ENCODE data around the gene MIEF1.

MIEF1 gene

DNA sequence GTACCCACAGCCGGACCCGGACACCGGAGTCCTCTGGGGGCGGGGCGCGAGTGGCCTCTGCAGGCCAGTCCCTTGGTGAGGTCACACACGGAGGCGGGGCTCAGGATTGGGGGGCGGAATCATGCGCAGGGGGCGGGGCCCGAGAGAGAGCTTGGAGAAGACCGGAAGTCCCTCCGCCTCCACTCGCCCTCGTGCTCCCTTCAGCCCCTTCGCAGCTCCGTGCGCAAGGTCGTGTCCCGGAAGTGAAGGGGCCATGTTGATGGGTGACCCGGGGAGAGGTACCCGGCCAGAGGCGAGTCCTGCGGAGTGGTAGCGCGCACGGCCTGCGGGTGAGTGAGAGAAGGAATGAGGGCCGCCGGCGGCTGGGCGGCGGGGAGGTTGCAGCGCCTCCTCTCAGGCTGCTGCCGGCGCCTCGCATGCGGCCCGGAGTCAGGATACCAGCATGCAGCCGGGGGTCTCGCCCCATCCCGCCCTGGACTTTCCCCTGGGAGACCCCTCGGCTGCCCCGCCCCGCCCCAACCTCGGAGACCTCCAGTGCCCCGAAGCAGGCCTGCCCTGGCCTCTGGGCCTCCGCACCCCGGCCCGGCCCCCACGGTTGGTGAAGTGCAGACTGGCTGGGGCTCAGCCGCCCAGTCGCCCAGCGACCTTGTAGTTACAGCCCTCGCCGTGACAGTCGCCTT is at the start of gene MIEF1:
Gene MIEF1 (plus strand): TSS at position 182 of the 680 bp plus-strand sequence. CDS start 9,005 bp downstream, outside the sequence.
- in situ Hi-C loops (cut with HindIII; ENCODE audit: low pct_ligation_motif_present, low pct_unique_long_range_greater_than_20kb, low sequenced_read_pairs) = no loop called here
- peak; percentile 94 for DNase-seq

GRCh38 chr22:39452740-39453040 is 49.4 kb upstream of the MIEF1 start:
- DNase-seq = no peak
- in situ Hi-C loops (cut with HindIII; ENCODE audit: low pct_ligation_motif_present, low pct_unique_long_range_greater_than_20kb, low sequenced_read_pairs) = no loop called here

DNA sequence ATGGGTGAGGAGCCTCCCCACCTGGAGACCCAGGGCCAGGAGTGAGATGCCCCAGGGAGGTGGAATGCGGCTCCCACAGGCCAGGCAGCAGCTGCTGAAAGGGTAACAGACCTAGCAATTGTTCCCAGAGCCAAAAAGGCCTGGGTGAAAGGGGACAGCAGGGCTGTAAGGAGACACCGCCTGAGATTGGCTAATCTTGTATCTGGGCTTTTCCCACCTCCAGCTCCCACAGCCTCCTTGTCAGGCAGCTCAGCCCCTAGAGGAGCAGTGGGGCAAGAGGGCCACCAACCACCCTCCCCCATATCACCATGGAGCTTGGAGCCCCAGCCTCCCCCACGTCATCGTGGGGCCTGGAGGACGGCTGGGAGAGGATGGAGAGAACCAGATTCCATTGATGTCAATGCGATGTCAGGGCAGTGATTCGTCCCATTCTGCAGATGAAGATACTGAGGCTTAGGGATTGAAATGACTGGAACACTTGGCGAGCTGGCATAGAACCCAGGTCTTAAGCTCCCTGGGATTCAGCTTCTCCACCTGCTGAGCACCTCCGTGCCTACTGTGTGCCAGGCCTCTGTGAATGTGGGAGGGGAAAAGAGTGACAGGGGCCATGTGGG is 48.2 kb upstream of the MIEF1 start:
- in situ Hi-C loops (cut with HindIII; ENCODE audit: low pct_ligation_motif_present, low pct_unique_long_range_greater_than_20kb, low sequenced_read_pairs) = no loop called here

GRCh38 chr22:39454385-39454871 is 47.7 kb upstream of the MIEF1 start:
- in situ Hi-C loops (cut with HindIII; ENCODE audit: low pct_ligation_motif_present, low pct_unique_long_range_greater_than_20kb, low sequenced_read_pairs) = no loop called here
- no peak for DNase-seq

More for the DNA sequence above, 48.2 kb upstream of the MIEF1 start:
- no peak for DNase-seq

- DNase-seq = no peak
- in situ Hi-C loops (cut with HindIII; ENCODE audit: low pct_ligation_motif_present, low pct_unique_long_range_greater_than_20kb, low sequenced_read_pairs) = no loop called here
Observed at GRCh38 chr22:39456522-39457197, 45.4 kb upstream of the MIEF1 start, which contains the start of gene MGAT3. Gene MGAT3 (plus strand): TSS chr22:39457012. CDS start chr22:39487348, 30,336 bp downstream.

DNA sequence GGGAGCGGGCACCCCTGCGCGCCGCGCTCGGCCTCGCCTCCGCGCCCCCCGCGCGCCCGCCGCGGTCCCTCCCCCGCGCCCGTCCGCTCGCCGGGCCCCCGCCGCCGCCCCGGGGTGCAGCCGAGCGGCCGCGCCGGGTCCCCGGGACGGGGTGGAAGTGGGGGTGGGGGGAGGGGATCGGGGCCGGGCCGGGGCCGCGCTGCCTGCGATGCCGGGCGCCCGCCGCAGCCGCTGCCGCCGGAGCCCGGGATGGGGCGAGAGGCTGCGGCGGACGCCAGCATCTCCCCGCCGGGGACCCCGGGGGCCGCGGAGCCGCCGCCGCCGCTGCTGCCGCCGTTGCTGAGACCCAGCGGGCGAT is 44.9 kb upstream of the MIEF1 start:
- in situ Hi-C loops (cut with HindIII; ENCODE audit: low pct_ligation_motif_present, low pct_unique_long_range_greater_than_20kb, low sequenced_read_pairs) = no loop called here
- DNase-seq = no peak

DNA sequence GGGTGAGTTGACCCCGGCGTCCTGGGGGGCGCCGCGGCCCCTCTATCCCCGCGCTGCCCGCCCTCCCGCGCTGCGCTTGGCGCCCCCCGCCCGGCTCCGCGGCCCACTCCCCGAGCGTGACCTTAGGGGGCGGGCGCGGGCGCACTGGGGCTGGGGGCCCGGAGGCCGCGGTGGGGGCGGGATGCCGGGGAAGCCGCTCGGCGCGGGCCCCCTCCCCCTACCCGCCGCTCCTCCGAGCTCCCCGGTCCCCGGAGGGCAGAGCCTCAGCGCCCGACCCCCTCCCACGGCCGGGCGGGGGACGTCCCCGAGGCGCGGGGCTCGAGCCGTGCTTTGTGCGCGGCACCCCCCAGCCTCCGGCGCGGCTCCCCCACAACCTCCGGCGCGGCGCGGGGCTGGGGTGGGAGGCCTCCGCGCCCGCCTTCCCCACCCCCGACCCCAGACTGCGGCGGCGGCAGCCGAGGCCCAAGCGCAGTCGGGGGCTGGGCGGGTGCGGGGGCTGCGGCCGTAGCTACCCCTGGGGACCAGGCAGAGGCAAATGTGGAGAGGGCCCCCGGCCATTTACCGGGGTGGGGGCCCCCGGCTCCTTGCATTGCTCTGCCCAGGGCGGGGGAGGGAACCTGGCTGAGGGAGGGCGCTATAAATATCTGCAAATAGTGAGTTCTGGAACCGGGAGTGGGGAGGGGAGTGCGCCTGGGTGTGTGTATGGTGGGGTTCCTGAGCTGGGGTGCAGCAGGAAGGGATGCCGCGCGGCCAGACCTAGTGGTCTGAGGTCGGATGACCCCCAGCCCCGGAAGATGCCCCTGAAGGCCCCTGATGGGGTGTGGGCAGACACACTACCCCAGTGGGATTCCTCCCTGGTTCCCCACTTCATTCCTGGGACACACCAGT is 44.3 kb upstream of the MIEF1 start:
- DNase-seq = no peak
- in situ Hi-C loops (cut with HindIII; ENCODE audit: low pct_ligation_motif_present, low pct_unique_long_range_greater_than_20kb, low sequenced_read_pairs) = no loop called here

DNA sequence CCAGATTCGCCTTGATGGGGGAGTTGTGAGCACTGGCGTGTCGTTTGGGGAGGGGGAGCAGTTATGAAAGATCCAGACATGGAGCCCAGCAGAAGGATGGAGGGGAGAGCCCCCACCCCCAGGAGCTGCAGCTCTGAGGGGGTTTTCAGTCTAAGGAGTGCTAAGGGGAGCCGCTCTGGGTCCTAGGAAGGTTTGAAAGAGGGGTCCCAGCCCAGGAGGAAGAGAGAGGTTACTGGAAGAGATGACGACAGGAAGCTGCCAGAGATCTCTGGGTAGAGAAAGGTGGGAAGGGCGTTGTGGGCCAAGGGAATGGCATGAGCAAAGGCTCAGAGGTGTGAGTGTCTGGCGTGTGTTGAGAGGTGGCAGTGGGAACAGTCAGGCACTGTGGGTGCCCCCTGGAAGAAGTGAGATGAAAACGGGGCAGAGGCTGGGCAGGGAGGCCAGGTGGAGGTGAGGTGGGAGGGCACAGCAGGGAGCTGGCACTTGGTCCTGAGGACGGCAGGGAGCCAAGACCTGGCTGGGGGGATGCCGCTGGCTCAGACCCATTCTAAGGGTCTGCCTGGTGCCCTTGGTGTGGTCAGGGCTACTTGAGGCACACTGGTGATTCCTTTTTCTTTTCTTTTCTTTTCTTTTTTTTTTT is 43.5 kb upstream of the MIEF1 start:
- in situ Hi-C loops (cut with HindIII; ENCODE audit: low pct_ligation_motif_present, low pct_unique_long_range_greater_than_20kb, low sequenced_read_pairs) = no loop called here
- no peak for DNase-seq

DNA sequence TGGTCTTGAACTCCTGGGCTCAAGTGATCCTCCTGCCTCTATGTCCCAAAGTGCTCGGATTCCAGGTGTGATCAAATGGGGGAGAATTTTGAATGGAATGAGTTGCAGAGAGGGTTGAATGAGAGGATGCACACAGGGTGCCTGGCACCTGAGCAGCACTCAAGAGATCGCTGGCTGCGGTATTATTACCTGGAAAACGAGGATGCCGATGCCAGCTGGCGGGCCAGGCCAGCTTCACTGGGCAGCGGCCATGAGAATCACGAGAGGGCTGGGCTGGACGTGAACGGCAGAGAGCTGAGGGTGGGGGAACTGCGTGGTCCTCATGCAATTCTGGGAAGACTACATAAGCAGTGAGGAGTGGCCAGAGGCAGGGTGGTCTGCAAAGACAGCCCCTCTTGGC is 42.4 kb upstream of the MIEF1 start:
- in situ Hi-C loops (cut with HindIII; ENCODE audit: low pct_ligation_motif_present, low pct_unique_long_range_greater_than_20kb, low sequenced_read_pairs) = no loop called here
- no peak for DNase-seq

GRCh38 chr22:39462443-39463221 is 39.5 kb upstream of the MIEF1 start:
- no peak for DNase-seq
- in situ Hi-C loops (cut with HindIII; ENCODE audit: low pct_ligation_motif_present, low pct_unique_long_range_greater_than_20kb, low sequenced_read_pairs) = no loop called here

- in situ Hi-C loops (cut with HindIII; ENCODE audit: low pct_ligation_motif_present, low pct_unique_long_range_greater_than_20kb, low sequenced_read_pairs) = no loop called here
- no peak for DNase-seq
Observed at GRCh38 chr22:39463277-39463676, 38.8 kb upstream of the MIEF1 start.

DNA sequence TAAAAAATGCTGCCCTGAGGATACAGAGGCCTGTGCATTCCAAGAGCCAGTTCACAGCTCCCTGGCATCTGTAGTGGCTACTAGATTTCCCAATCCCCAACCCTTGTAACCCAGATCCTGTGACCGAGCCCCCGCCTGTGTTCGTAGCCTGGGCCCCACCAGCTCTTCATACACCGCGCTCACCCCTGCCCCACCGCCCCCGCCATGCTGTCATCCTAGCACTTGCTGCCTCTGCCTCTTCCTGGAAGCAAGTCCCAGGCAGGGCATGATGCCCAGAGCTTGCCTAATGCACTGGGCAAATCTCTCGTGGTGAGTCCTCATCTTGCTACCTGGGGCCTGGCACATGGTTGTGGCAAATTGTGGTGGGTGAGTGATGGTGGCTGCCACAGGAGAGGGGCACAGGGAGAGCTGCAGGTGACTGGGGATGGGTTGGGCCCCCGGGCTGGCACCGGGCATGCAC is 38.1 kb upstream of the MIEF1 start:
- no peak for DNase-seq
- in situ Hi-C loops (cut with HindIII; ENCODE audit: low pct_ligation_motif_present, low pct_unique_long_range_greater_than_20kb, low sequenced_read_pairs) = no loop called here

DNA sequence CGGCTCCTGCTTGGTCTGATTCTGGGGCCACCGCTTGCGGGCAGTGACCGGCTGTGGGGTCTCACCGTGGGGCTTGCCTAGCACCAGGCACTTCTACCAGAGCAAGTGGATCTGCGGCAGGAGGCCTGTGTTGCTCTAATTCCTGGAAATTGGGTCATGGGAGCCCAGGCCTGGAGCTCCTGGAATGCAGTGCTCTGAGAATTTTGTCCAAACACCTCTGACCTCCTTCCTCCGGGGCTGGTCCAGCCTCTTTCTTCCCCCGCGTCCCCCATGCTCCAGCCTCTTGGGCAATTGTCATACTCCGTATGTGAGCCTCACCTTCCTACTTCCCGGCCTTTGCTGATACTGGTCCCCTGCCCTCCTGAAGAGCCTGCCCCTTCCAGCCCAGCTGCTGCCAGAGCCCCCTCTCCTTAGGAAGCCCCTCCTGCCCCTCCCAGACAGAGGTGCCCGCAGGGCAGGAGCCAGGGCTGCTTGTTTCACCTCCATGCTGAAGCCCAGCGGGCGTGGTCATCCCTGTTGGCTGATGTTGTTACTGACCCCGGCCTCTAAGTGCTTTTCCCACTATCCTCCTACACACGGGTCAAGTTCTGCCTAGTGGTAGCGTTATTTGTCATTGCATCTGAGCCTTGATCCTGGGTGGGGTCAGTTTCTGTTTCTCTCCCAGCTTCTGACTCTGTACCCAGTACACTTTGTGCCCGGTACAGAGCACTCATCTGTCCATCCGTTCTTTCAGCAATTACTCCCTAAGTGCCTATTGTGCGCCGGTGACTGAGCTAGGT is 35.7 kb upstream of the MIEF1 start:
- DNase-seq = no peak
- in situ Hi-C loops (cut with HindIII; ENCODE audit: low pct_ligation_motif_present, low pct_unique_long_range_greater_than_20kb, low sequenced_read_pairs) = no loop called here

DNA sequence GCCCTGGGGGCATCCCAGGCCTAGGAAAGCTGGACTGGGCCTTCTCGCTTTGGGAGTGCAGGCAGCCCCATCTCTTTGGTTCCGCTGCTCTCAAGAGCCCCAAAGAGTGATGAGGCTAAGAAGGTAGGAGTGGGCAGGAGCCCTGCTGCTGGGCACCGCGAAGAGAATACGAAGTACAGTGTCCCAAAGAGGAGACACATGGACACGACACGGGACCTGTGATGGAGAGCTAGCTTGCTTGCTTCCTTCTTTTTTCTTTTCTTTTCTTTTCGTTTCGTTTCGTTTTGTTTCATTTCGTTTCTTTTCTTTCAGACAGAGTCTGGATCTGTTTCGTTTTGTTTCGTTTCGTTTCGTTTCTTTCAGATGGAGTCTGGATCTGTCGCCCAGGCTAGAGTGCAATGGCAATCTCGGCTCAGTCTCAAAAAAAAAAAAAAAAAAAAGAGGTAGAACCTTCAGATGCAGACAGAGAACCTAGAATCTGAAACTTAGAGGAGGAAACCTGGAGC is 34.6 kb upstream of the MIEF1 start:
- DNase-seq = no peak
- in situ Hi-C loops (cut with HindIII; ENCODE audit: low pct_ligation_motif_present, low pct_unique_long_range_greater_than_20kb, low sequenced_read_pairs) = no loop called here

GRCh38 chr22:39468487-39469325 is 33.4 kb upstream of the MIEF1 start:
- in situ Hi-C loops (cut with HindIII; ENCODE audit: low pct_ligation_motif_present, low pct_unique_long_range_greater_than_20kb, low sequenced_read_pairs) = no loop called here
- DNase-seq = no peak

DNA sequence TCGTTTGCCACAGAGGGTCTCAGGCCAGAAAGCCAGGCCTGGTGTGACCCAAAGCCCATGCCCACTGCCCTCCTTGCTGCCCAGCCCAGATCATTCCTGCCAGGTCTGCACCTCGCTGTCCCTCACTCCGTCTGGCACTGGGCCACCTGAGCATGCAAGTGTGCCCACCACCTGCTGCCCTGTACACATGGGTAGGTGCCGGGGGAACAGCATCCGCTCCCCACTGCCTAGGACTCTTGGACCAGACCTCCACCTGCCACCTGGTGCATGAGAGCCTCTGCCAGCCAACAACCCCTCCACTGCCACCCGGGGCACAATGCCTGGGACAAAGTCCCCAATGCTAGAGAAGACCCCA is 32.8 kb upstream of the MIEF1 start:
- in situ Hi-C loops (cut with HindIII; ENCODE audit: low pct_ligation_motif_present, low pct_unique_long_range_greater_than_20kb, low sequenced_read_pairs) = no loop called here
- no peak for DNase-seq
